Hair follicle dermal papilla cell (primary cell): Measurements from ENCODE around the gene TRIM66. TPM values are rescaled to one million over a fixed set of nuclear protein-coding genes. Genes with fewer than 3 reads are reported as not detected.

Source experiments
- small RNA-seq: library from RNA; depleted of rRNA; stranded (forward); fragments of <200 nt; gene quantifications from one replicate; pipeline ENCODE3, GENCODE V24; 2012
- total RNA-seq: library from RNA; depleted of rRNA; stranded (reverse); fragments of >200 nt; gene quantifications from 2 replicates; pipeline ENCODE4 v1.2.3, GENCODE V29; 2012

TRIM66 gene, protein sequence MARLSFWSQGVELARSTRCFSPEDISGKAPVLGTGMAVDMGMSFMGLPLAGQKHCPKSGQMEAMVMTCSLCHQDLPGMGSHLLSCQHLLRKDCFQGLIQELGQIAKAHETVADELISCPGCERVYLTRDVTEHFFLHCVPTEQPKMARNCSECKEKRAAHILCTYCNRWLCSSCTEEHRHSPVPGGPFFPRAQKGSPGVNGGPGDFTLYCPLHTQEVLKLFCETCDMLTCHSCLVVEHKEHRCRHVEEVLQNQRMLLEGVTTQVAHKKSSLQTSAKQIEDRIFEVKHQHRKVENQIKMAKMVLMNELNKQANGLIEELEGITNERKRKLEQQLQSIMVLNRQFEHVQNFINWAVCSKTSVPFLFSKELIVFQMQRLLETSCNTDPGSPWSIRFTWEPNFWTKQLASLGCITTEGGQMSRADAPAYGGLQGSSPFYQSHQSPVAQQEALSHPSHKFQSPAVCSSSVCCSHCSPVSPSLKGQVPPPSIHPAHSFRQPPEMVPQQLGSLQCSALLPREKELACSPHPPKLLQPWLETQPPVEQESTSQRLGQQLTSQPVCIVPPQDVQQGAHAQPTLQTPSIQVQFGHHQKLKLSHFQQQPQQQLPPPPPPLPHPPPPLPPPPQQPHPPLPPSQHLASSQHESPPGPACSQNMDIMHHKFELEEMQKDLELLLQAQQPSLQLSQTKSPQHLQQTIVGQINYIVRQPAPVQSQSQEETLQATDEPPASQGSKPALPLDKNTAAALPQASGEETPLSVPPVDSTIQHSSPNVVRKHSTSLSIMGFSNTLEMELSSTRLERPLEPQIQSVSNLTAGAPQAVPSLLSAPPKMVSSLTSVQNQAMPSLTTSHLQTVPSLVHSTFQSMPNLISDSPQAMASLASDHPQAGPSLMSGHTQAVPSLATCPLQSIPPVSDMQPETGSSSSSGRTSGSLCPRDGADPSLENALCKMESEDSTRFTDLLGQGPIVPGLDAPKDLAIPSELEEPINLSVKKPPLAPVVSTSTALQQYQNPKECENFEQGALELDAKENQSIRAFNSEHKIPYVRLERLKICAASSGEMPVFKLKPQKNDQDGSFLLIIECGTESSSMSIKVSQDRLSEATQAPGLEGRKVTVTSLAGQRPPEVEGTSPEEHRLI (N-terminal part only)
- 7.0 and 9.7 TPM in 2 replicates for total RNA-seq

DNA sequence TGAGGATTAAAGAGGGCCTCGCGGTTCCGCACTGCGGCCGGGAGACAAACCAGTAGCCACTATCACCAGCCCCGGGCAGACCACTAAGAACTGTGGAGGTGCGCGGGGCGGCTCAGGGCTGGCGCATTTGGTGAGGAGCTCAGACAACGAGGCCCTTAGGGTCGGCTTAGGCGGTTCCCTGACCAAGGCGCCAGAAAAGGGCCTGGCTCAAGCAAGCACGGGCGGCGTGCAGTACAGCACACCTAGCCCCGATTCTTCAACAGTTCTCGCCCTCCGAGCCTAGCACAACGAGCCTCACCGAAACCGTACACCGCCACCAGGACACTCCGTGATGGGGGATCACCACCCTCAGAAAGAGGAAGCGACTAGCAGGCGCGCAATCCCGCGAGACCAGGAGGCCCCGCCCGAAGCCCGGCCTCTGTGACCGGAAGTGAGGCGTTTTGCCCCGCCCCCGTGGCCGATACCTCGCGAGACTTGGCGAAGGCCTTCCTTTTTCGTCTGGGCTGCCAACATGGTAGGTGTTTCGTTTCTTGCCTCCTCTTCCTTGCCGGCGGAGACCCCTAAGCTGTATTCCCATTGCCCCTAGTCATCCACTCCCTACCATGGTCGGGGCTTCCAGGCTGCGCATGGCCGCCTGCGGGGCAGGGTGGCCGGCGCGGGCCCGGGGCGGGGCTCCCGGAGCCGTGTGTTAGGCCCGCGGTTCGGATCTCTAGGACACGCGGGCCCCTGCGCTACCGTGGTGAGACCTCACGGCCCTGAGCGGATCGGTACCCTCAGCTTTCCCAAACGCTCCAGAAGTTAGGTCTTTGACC is at the start of gene TRIM66, which contains the start of gene RPL27A:
TSS of gene TRIM66 (minus strand) at position 363 of the 812 bp plus-strand sequence. CDS start 10,391 bp downstream, outside the sequence.
TSS of gene RPL27A (plus strand) at position 490 of the 812 bp plus-strand sequence. CDS start at position 512, 22 bp downstream.

DNA sequence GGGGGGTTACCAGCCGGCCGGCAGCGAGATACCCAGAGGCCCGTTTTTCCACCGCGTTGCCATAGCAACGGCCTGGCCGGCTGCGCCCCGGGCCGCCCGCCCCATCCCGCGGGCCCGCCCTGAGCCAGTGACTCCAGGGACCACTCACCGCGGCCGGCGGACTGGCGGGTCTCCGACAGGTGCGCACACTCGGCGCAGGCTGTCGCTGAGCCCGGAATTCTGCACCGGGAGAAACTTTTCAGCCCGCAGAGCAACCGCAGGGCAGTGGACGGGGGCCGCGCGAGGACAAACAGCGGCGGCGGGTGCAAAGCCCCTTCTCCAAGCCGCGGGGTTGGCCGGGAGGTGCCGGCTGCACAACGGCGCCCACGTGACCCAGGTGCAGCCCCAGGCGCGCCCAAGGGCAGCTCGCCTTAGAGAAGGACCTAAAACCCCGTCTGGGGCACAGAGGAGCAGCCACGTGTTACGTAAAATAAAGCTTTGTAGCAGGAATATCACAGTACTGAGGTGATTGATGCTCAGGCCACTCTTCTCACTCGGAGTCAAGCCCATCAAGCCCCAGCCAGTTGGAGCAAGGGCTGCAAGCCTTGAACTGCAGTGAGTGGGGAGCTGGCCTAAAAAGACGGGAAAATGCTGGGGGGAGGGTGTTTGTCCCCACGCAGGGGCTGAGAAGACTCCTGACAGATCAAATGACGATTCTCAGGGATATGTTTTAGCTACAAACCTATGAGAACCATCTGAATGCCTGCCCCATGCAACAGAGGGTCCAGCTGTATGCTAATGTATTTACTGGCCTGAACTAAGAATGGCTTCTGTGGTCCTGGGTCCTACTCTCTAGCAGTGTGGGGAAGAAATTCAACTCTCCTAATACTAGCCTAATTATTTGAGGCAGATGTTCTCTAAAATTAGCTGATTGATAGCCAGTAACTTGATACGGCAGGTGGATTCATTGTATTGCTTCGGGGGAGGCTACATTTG is 88.2 kb downstream of the TRIM66 start, which contains the start of gene STK33:
TSS of gene STK33 (minus strand) at position 294 of the 975 bp plus-strand sequence. CDS start 119,323 bp downstream, outside the sequence.

Small RNAs within 50 kb of the gene (small RNA-seq; reads per million reads assigned to genes)
- gene SNORA3A (not detected), gene SNORA3B (201 reads per million, percentile 99 among the genes with 10 or more reads in this experiment)

Other genes starting within 250 kb of the TRIM66 start
- gene STK33, start 88.4 kb downstream of the TRIM66 start, total RNA-seq, result 0.36 and 0.49 TPM in 2 replicates
- 423 and 554 TPM in 2 replicates for gene RPL27A, start 127 bp upstream of the TRIM66 start, total RNA-seq
- 50.8 and 79.3 TPM in 2 replicates for gene AKIP1, start 228.5 kb upstream of the TRIM66 start, total RNA-seq